Prostate gland (tissue), 2 donors: ENCODE measurements around the gene FIBP. TPM values are rescaled to one million over a fixed set of nuclear protein-coding genes. Genes with fewer than 3 reads are reported as not detected.

Experiments used
- DNase-seq: peaks from one replicate; pipeline ENCODE4 v3.0.0-alpha.2; 2019; ENCODE audit warnings: low spot score
- H3K27ac ChIP-seq, 2 donors: fragments of 200-600 bp; sonication (generic); 2 replicates each; pipeline ENCODE4 v1.5.1; 2017 to 2019
- H3K27me3 ChIP-seq: fragments of 200-600 bp; sonication (generic); replicated peaks from 2 replicates; pipeline ENCODE4 v1.5.1; 2019; ENCODE audit not compliant: insufficient read depth
- H3K36me3 ChIP-seq, 2 donors: fragments of 200-600 bp; sonication (generic); 1 replicate in 1 of 2; 2 replicates in 1 of 2; pipeline versions ENCODE4 v1.5.1 to v1.8.1; 2017 to 2019
- H3K4me1 ChIP-seq: fragments of 200-600 bp; sonication (generic); replicated peaks from 2 replicates; pipeline ENCODE4 v1.5.1; 2019
- H3K4me3 ChIP-seq, 2 donors: fragments of 200-600 bp; sonication (generic); 2 replicates each; pipeline ENCODE4 v1.5.1; 2017 to 2019
- H3K9me3 ChIP-seq: fragments of 200-600 bp; sonication (generic); 2 replicates; pipeline ENCODE4 v1.5.1; 2017
- POLR2A ChIP-seq: fragments of 450-650 bp; IDR thresholded peaks from one replicate; pipeline ENCODE4 v1.6.1; 2016; ENCODE audit warnings: antibody characterized with exemption, mild to moderate bottlenecking
- POLR2AphosphoS5 ChIP-seq: sonication (generic); formaldehyde crosslinking; IDR thresholded peaks from one replicate; pipeline ENCODE4 v1.6.1; 2017; ENCODE audit warnings: antibody characterized with exemption
- WGBS: methylation state at CpG from one replicate; pipeline ENCODE4 v1.1.5; 2018; 5-methylcytosine and 5-hydroxymethylcytosine counted together
- intact Hi-C: fragments of 100-400 bp; cut with DNase I; formaldehyde crosslinking; loops from one replicate; pipeline ENCODE4 v1.14.2; 2022
- total RNA-seq, 2 donors: library from RNA; depleted of rRNA; stranded (reverse); fragments of >200 nt; gene quantifications; one replicate each; pipeline ENCODE4 v1.1.0, GENCODE V29; 2016
- TF ChIP-seq, protein P1 (sequence below), 4 experiments: fragments of 200-600 bp in 2 of 4; fragments of 450-650 bp in 2 of 4; sonication (generic) in 2 of 4; IDR thresholded peaks; 1 replicate in 3 of 4; 2 replicates in 1 of 4; pipeline ENCODE4 v1.5.1; 2016 to 2019; ENCODE audit warnings: antibody characterized with exemption in 4 of 4, mild to moderate bottlenecking in 2 of 4, moderate library complexity in 2 of 4

Gene FIBP
- total RNA-seq, 2 donors from 2014 or later, result 87.7 to 151 TPM

- intact Hi-C loops, result loop anchor here (1.0 to 10.0 kb wide), 3 partner anchors 43 to 346 kb away; partner anchors contain the start of genes MUS81, RAB1B and SART1
Measured at GRCh38 chr11:65919141-65919572, 30.9 kb upstream of the FIBP start, which contains the start of gene DRAP1. TSS of gene DRAP1 (plus strand) at chr11:65919426. CDS start at chr11:65919502, 76 bp downstream.

GRCh38 chr11:65918211-65919140, 30.2 kb upstream of the FIBP start, which contains the start of gene C11orf68:
TSS of gene C11orf68 (minus strand) at chr11:65919062. CDS start at chr11:65919031, 31 bp downstream.
- TF ChIP-seq, protein P1, sequence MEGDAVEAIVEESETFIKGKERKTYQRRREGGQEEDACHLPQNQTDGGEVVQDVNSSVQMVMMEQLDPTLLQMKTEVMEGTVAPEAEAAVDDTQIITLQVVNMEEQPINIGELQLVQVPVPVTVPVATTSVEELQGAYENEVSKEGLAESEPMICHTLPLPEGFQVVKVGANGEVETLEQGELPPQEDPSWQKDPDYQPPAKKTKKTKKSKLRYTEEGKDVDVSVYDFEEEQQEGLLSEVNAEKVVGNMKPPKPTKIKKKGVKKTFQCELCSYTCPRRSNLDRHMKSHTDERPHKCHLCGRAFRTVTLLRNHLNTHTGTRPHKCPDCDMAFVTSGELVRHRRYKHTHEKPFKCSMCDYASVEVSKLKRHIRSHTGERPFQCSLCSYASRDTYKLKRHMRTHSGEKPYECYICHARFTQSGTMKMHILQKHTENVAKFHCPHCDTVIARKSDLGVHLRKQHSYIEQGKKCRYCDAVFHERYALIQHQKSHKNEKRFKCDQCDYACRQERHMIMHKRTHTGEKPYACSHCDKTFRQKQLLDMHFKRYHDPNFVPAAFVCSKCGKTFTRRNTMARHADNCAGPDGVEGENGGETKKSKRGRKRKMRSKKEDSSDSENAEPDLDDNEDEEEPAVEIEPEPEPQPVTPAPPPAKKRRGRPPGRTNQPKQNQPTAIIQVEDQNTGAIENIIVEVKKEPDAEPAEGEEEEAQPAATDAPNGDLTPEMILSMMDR (IDR thresholded peaks at IDR 0.05), result no peak
- TF ChIP-seq POLR2AphosphoS5 (no peak), POLR2A (peak; percentile 14)
- WGBS, result 6% methylated on average over 49 of the region's 77 CpGs
- DNase-seq, result no peak
- H3K27me3 ChIP-seq, result no peaks in the 10 kb centered on the region
- peak within 1 kb of the TSS; percentile 92 to 98 for H3K4me3 ChIP-seq
- no peaks in the 10 kb centered on the region for H3K9me3 ChIP-seq
- H3K27ac ChIP-seq, result peak within 1 kb of the TSS; percentile 89 to 92
- peaks cover 27% of the 10 kb centered on the region for H3K4me1 ChIP-seq
- no peaks in the 10 kb centered on the region for H3K36me3 ChIP-seq
- intact Hi-C loops, result loop anchor here (1.0 to 10.0 kb wide), 4 partner anchors 28 to 346 kb away; partner anchors contain the start of genes CCDC85B, MUS81, RAB1B and SART1

More at GRCh38 chr11:65919141-65919572, 30.9 kb upstream of the FIBP start, which contains the start of gene DRAP1:
- Histone ChIP-seq H3K9me3 (no peaks in the 10 kb centered on the region), H3K27ac (peak within 1 kb of the TSS; percentile 89 to 92), H3K4me3 (peak within 1 kb of the TSS; percentile 92 to 98), H3K4me1 (peaks cover 27% of the 10 kb centered on the region), H3K36me3 (no peaks in the 10 kb centered on the region), H3K27me3 (no peaks in the 10 kb centered on the region)
- WGBS, result under 1% methylated on average over 38 of the region's 59 CpGs
- TF ChIP-seq POLR2AphosphoS5 (peak; percentile 86), POLR2A (peak; percentile 71)
- TF ChIP-seq, protein P1 (IDR thresholded peaks at IDR 0.05), result peak in 3 of 4 experiments; percentile 12 to 27 (median 12)
- peak; percentile 99 for DNase-seq

DNA sequence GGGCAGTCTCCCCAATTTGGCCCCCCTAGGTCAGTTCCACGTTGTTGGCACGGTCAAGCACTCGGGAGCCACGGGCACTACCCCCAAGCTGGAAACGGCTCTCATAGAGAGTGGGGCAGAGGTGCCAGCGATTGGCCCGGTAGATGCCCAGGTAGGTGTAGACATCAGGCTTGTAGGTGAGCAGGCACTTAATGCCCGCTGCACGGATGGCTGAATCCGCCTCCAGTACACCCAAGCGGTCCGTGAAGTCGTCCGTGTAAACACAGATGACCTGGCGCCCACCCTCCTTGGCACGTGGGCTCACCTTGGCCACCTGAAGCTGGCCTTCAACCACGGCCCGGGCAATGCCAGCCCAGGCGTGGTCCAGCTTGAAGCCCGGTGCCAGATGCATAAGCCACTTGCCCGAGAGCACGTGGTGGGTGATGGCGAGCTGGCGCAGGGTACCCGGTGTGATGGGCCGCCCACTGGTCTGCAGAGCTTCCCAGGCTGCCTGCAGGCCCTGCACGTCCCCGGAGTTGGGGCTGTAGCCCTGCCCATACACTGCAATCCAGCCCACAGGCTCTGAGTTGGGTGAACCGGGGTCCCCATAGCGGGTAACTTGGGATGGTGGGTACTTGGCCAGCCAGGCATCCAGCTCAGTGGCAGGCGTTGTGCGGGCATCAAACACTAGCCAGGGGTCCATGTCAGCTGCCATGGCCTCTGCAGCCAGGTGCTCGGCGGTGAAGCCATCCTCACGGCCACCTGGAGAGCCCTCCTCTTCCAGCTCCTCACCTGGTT, 29.4 kb upstream of the FIBP start:
- DNase-seq, result no peak
- Histone ChIP-seq H3K4me3 (peak overlapping the region; percentile 92 to 98), H3K36me3 (no peaks in the 10 kb centered on the region), H3K4me1 (peaks cover 27% of the 10 kb centered on the region), H3K27ac (peak overlapping the region; percentile 89 to 92), H3K27me3 (no peaks in the 10 kb centered on the region), H3K9me3 (no peaks in the 10 kb centered on the region)
- TF ChIP-seq, protein P1 (IDR thresholded peaks at IDR 0.05), result no peak
- TF ChIP-seq POLR2A (no peak), POLR2AphosphoS5 (no peak)
- 72% methylated on average over 27 of the region's 35 CpGs for WGBS
- intact Hi-C loops, result loop anchor here (1.0 to 10.0 kb wide), 3 partner anchors 27 to 347 kb away; partner anchors contain the start of genes CCDC85B, RAB1B and SART1

DNA sequence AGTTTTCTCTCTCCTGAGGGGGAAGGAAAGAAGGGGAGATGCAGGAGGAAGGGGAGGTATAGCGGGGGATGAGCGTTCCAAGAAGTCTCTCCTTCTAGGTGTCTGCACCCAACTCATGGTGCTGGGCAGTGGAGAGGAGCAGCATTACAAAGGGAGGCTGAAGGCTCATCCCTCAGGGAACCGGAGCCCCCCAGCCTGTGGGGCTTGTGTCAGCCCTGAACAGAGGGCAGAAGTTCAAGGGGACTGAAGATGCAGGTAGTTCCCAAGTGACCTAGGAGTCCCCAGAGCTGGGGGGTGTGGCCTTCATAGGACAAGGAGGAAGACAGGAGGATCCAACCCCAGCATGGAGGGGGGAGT, 28.8 kb upstream of the FIBP start:
- H3K27ac ChIP-seq, result peak overlapping the region in 1 of 2 donors; percentile 92
- peaks cover 27% of the 10 kb centered on the region for H3K4me1 ChIP-seq
- TF ChIP-seq POLR2A (no peak), POLR2AphosphoS5 (no peak)
- TF ChIP-seq, protein P1 (IDR thresholded peaks at IDR 0.05), result no peak
- no peaks in the 10 kb centered on the region for H3K36me3 ChIP-seq
- intact Hi-C loops, result loop anchor here (5.0 to 10.0 kb wide), 2 partner anchors 45 to 348 kb away; partner anchors contain the start of genes RAB1B and SART1
- H3K27me3 ChIP-seq, result no peaks in the 10 kb centered on the region
- no peak for DNase-seq
- H3K4me3 ChIP-seq, result no peak overlapping the region
- WGBS, result 85% methylated on average over 3 of the region's 3 CpGs
- no peaks in the 10 kb centered on the region for H3K9me3 ChIP-seq
